IPS DF 6.9 (cell line): Measurements from ENCODE around the gene GLI3.

ENCODE experiments used
- DNase-seq: peaks from one replicate; pipeline ENCODE4 v3.0.0-alpha.2; 2013; ENCODE audit warnings: low read depth, low spot score
- H3K27ac ChIP-seq: one replicate; pipeline ENCODE4 v1.5.1; 2013; ENCODE audit warnings: low read length, control low read depth
- H3K27me3 ChIP-seq: 2 replicates; pipeline ENCODE4 v1.6.1; 2013; ENCODE audit warnings: mild to moderate bottlenecking, low read length; ENCODE audit not compliant: control insufficient read depth, insufficient read depth
- H3K36me3 ChIP-seq: 2 replicates; pipeline ENCODE4 v1.6.1; 2013; ENCODE audit warnings: low read length; ENCODE audit not compliant: control insufficient read depth, insufficient read depth
- H3K4me1 ChIP-seq: 2 replicates; pipeline ENCODE4 v1.6.1; 2013; ENCODE audit warnings: low read length; ENCODE audit not compliant: control insufficient read depth, insufficient read depth
- H3K4me3 ChIP-seq: 2 replicates; pipeline ENCODE4 v1.5.1; 2013; ENCODE audit warnings: mild to moderate bottlenecking, low read length
- H3K9me3 ChIP-seq: 2 replicates; pipeline ENCODE4 v1.6.1; 2013; ENCODE audit warnings: low read length, inconsistent platforms; ENCODE audit not compliant: control insufficient read depth, insufficient read depth
- WGBS: extraction: QIAGEN DNeasy Blood & Tissue Kit; methylation state at CpG from one replicate; pipeline ENCODE4 v1.1.7; 2013; ENCODE audit warnings: mixed read lengths, missing lambda C conversion rate; ENCODE audit not compliant: insufficient read length, insufficient coverage; 5-methylcytosine and 5-hydroxymethylcytosine counted together

Gene GLI3

GRCh38 chr7:42164881-42165428, 72.1 kb downstream of the GLI3 start:
- no peaks in the 10 kb centered on the region for H3K36me3 ChIP-seq
- no peak overlapping the region for H3K4me3 ChIP-seq
- no CpG with 5 or more reads among the region's 5 CpGs for WGBS
- DNase-seq = no peak
- H3K27me3 ChIP-seq = no peaks in the 10 kb centered on the region
- no peaks in the 10 kb centered on the region for H3K9me3 ChIP-seq
- no peak overlapping the region for H3K27ac ChIP-seq
- H3K4me1 ChIP-seq = no peaks in the 10 kb centered on the region; the same call in 1 of the 2 replicates

GRCh38 chr7:42162560-42163325, 74.3 kb downstream of the GLI3 start:
- WGBS = no CpG with 5 or more reads among the region's 7 CpGs

GRCh38 chr7:42161719-42162118, 75.3 kb downstream of the GLI3 start:
- Histone ChIP-seq H3K27ac (no peak overlapping the region), H3K27me3 (no peaks in the 10 kb centered on the region), H3K9me3 (no peaks in the 10 kb centered on the region), H3K4me3 (no peak overlapping the region), H3K36me3 (no peaks in the 10 kb centered on the region), H3K4me1 (no peaks in the 10 kb centered on the region; the same call in 1 of the 2 replicates)
- no peak for DNase-seq
- no CpG with 5 or more reads among the region's 2 CpGs for WGBS

More at GRCh38 chr7:42162560-42163325, 74.3 kb downstream of the GLI3 start:
- H3K4me1 ChIP-seq = no peaks in the 10 kb centered on the region; the same call in 1 of the 2 replicates
- no peak for DNase-seq
- no peaks in the 10 kb centered on the region for H3K27me3 ChIP-seq
- H3K9me3 ChIP-seq = no peaks in the 10 kb centered on the region
- no peak overlapping the region for H3K27ac ChIP-seq
- no peaks in the 10 kb centered on the region for H3K36me3 ChIP-seq
- no peak overlapping the region for H3K4me3 ChIP-seq

- DNase-seq = no peak
- Histone ChIP-seq H3K4me3 (no peak overlapping the region), H3K36me3 (no peaks in the 10 kb centered on the region), H3K27me3 (no peaks in the 10 kb centered on the region), H3K27ac (no peak overlapping the region), H3K9me3 (no peaks in the 10 kb centered on the region), H3K4me1 (peaks cover 1% of the 10 kb centered on the region; the same call in 1 of the 2 replicates)
- no CpG with 5 or more reads among the region's 2 CpGs for WGBS
Observed at GRCh38 chr7:42161110-42161509, 75.9 kb downstream of the GLI3 start.

- Histone ChIP-seq H3K4me3 (no peak overlapping the region), H3K4me1 (peaks cover 2% of the 10 kb centered on the region; the same call in 1 of the 2 replicates), H3K9me3 (no peaks in the 10 kb centered on the region), H3K27me3 (no peaks in the 10 kb centered on the region), H3K36me3 (no peaks in the 10 kb centered on the region), H3K27ac (no peak overlapping the region)
- WGBS = no CpG with 5 or more reads among the region's 3 CpGs
- DNase-seq = no peak
Observed at GRCh38 chr7:42159130-42159529, 77.9 kb downstream of the GLI3 start.

GRCh38 chr7:42156967-42157721, 79.9 kb downstream of the GLI3 start:
- Histone ChIP-seq H3K36me3 (no peaks in the 10 kb centered on the region), H3K4me1 (peaks cover 2% of the 10 kb centered on the region; the same call in 1 of the 2 replicates), H3K4me3 (no peak overlapping the region), H3K9me3 (no peaks in the 10 kb centered on the region), H3K27ac (no peak overlapping the region), H3K27me3 (no peaks in the 10 kb centered on the region)
- no peak for DNase-seq
- WGBS = no CpG with 5 or more reads among the region's 6 CpGs

- H3K4me3 ChIP-seq = no peak overlapping the region
- H3K36me3 ChIP-seq = no peaks in the 10 kb centered on the region
- H3K27me3 ChIP-seq = no peaks in the 10 kb centered on the region
- 0 out of 2 replicates have a peak, but pooled peaks cover 2% of the 10 kb centered on the region for H3K4me1 ChIP-seq
- no peak for DNase-seq
- H3K27ac ChIP-seq = no peak overlapping the region
- no CpG with 5 or more reads among the region's 6 CpGs for WGBS
- H3K9me3 ChIP-seq = no peaks in the 10 kb centered on the region
Observed at GRCh38 chr7:42156291-42156865, 80.6 kb downstream of the GLI3 start.

- Histone ChIP-seq H3K27me3 (no peaks in the 10 kb centered on the region), H3K36me3 (no peaks in the 10 kb centered on the region), H3K27ac (no peak overlapping the region), H3K4me3 (no peak overlapping the region), H3K9me3 (no peaks in the 10 kb centered on the region), H3K4me1 (0 out of 2 replicates have a peak, but pooled peaks cover 2% of the 10 kb centered on the region)
- no peak for DNase-seq
- no CpG with 5 or more reads among the region's 7 CpGs for WGBS
Observed at GRCh38 chr7:42155584-42156290, 81.3 kb downstream of the GLI3 start.

GRCh38 chr7:42154173-42154572, 82.8 kb downstream of the GLI3 start:
- Histone ChIP-seq H3K4me3 (no peak overlapping the region), H3K9me3 (no peaks in the 10 kb centered on the region), H3K27me3 (no peaks in the 10 kb centered on the region), H3K27ac (no peak overlapping the region), H3K4me1 (0 out of 2 replicates have a peak, but pooled peaks cover 2% of the 10 kb centered on the region), H3K36me3 (no peaks in the 10 kb centered on the region)
- no peak for DNase-seq
- WGBS = no CpG with 5 or more reads among the region's 9 CpGs
